Adrenal gland (tissue), 12 donors: Measurements from ENCODE around the gene ALKAL2. TPM values are rescaled to one million over a fixed set of nuclear protein-coding genes. Genes with fewer than 3 reads are reported as not detected.

ENCODE experiments used
- DNase-seq, 7 donors: peaks; one replicate each; pipeline ENCODE4 v3.0.0-alpha.2; 2019 to 2020
- H3K27ac ChIP-seq, 5 donors: fragments of 200-600 bp; sonication (generic) in 4 of 5; 1 replicate in 3 of 5; 2 replicates in 2 of 5; pipeline versions ENCODE4 v1.5.1 to v1.8.0; 2016 to 2020; ENCODE audit warnings: mild to moderate bottlenecking in 1 of 5
- H3K27me3 ChIP-seq: fragments of 200-600 bp; 2 replicates; pipeline ENCODE4 v1.8.0; 2021
- H3K36me3 ChIP-seq, 2 donors: fragments of 200-600 bp; replicated peaks in 1 of 2; 1 replicate in 1 of 2; 2 replicates in 1 of 2; pipeline versions ENCODE4 v1.5.1 to v1.8.0; 2018 to 2022
- H3K4me1 ChIP-seq, 2 donors: fragments of 200-600 bp; replicated peaks in 1 of 2; 1 replicate in 1 of 2; 2 replicates in 1 of 2; pipeline versions ENCODE4 v1.5.1 to v1.8.0; 2018 to 2021
- H3K4me3 ChIP-seq, 4 donors: fragments of 200-600 bp; sonication (generic) in 3 of 4; one replicate each; pipeline ENCODE4 v1.5.1; 2016 to 2018
- H3K9me3 ChIP-seq, 3 donors: fragments of 200-600 bp; sonication (generic) in 1 of 3; replicated peaks in 1 of 3; 1 replicate in 2 of 3; 2 replicates in 1 of 3; pipeline versions ENCODE4 v1.5.1 to v1.8.0; 2016 to 2021
- POLR2A ChIP-seq, 2 donors: fragments of 450-650 bp; IDR thresholded peaks; one replicate each; pipeline ENCODE4 v1.6.1; 2017; ENCODE audit warnings: antibody characterized with exemption in 2 of 2, mild to moderate bottlenecking in 2 of 2, moderate library complexity in 1 of 2
- WGBS, 4 donors: extraction: QIAGEN DNeasy Blood & Tissue Kit in 2 of 4; methylation state at CpG; one replicate each; pipeline versions ENCODE4 v1.1.5 to v1.1.7; 2013 to 2017; 5-methylcytosine and 5-hydroxymethylcytosine counted together
- intact Hi-C, 2 donors: fragments of 100-400 bp; cut with DNase I; formaldehyde crosslinking; loops; one replicate each; pipeline versions ENCODE4 v1.14.1 to v1.15.0; 2022 to 2023
- polyA plus RNA-seq, 3 donors: library from polyadenylated mRNA; stranded (reverse); fragments of 200-250 nt in 2 of 3; fragments of 350-450 nt in 1 of 3; fragmentation: Illumina TruSeq in 1 of 3; extraction: RNeasy Lipid Tissue Mini Kit (QIAGEN cat#74804) in 1 of 3; gene quantifications; one replicate each; pipeline ENCODE4 v1.2.3, GENCODE V29; 2013 to 2014
- total RNA-seq, 9 donors: library from RNA; depleted of rRNA in 4 of 9; stranded (reverse); fragments of >200 nt in 4 of 9; fragments of 120-200 nt in 1 of 9; fragmentation: NEBNext Ultra II Directional in 1 of 9; extraction: Animal tissue kit (Norgen Biotek cat#: 25700) in 1 of 9; gene quantifications; one replicate each; pipeline versions ENCODE4 v1.1.0 to v1.2.4, GENCODE V29; 2013 to 2023
- TF ChIP-seq, protein P1 (sequence below), 6 experiments: fragments of 450-650 bp in 4 of 6; fragments of 200-600 bp in 2 of 6; sonication (generic) in 1 of 6; IDR thresholded peaks; 1 replicate in 5 of 6; 2 replicates in 1 of 6; pipeline versions ENCODE4 v1.5.1 to v1.8.0; 2016 to 2021; ENCODE audit warnings: antibody characterized with exemption in 6 of 6, mild to moderate bottlenecking in 2 of 6, moderate library complexity in 1 of 6
- donor health status: healthy with polysubstance abuse.
- donor health status: Bipolar disorder and iron deficiency.
- donor health status: DM: yes; HTN: yes; CAD: no.
- donor health status: DM: no; HTN: no; CAD: no.
- donor health status: DM: no; HTN: no; CAD: no.
- donor health status: DM: yes; HTN: yes; CAD: no.

Gene ALKAL2
- total and polyA plus RNA-seq, 12 donors: 40.3 to 316 (median 141) TPM

DNA sequence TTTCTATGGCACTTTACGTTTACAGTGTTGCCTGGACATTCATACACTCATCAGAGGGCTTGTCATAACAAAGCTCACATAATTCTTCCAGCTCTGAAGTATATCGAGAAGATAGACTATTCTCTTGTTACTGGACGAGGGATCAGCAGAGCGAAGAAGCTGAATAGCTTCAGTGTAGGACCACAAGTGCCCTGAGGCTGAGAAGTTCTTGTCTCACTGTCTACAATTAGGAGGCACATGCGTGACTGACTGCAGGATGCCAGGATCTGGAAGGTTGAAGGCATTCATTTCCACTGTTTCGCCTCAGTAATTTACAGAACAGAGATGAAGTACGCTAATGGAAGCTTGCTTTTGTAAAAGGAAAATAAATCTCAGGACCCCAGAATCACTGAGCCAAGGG, 33.6 kb downstream of the ALKAL2 start:
- TF ChIP-seq POLR2A (IDR thresholded peaks at IDR 0.05): no peak
- TF ChIP-seq, protein P1, sequence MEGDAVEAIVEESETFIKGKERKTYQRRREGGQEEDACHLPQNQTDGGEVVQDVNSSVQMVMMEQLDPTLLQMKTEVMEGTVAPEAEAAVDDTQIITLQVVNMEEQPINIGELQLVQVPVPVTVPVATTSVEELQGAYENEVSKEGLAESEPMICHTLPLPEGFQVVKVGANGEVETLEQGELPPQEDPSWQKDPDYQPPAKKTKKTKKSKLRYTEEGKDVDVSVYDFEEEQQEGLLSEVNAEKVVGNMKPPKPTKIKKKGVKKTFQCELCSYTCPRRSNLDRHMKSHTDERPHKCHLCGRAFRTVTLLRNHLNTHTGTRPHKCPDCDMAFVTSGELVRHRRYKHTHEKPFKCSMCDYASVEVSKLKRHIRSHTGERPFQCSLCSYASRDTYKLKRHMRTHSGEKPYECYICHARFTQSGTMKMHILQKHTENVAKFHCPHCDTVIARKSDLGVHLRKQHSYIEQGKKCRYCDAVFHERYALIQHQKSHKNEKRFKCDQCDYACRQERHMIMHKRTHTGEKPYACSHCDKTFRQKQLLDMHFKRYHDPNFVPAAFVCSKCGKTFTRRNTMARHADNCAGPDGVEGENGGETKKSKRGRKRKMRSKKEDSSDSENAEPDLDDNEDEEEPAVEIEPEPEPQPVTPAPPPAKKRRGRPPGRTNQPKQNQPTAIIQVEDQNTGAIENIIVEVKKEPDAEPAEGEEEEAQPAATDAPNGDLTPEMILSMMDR (IDR thresholded peaks at IDR 0.05): no peak

DNA sequence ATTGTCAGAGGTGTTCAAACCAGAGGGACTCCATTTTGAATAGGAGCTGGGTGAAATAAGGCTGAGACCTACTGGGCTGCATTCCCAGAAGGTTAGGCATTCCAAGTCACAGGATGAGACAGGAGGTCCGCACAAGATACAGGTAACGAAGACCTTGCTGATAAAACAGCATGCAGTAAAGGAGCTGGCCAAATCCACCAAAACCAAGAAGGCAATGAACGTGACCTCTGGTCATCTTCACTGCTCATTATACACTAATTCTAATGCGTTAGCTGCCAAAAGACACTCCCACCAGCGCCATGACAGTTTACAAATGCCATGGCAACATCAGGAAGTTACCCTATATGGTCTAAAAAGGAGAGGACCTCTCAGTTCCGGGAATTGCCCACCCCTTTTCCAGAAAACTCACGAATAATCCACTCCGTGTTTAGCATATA, 34.7 kb downstream of the ALKAL2 start:
- 80 to 87% (median 82%) methylated on average over 8 of the region's 8 CpGs for WGBS, 4 donors

More for the DNA sequence above, 33.6 kb downstream of the ALKAL2 start:
- Histone ChIP-seq H3K4me3 (no peak overlapping the region), H3K27ac (peak overlapping the region in 3 of 5 donors; percentile 4 to 48 (median 30)), H3K36me3 (no peaks in the 10 kb centered on the region), H3K27me3 (no peaks in the 10 kb centered on the region), H3K4me1 (peaks cover 0 to 9% of the 10 kb centered on the region in 2 donors), H3K9me3 (peaks cover 0 to 4% (median 0%) of the 10 kb centered on the region in 3 donors)
- intact Hi-C loops: no loop called here
- WGBS, 4 donors: 84 to 88% (median 86%) methylated on average over 7 of the region's 7 CpGs
- no peak for DNase-seq

DNA sequence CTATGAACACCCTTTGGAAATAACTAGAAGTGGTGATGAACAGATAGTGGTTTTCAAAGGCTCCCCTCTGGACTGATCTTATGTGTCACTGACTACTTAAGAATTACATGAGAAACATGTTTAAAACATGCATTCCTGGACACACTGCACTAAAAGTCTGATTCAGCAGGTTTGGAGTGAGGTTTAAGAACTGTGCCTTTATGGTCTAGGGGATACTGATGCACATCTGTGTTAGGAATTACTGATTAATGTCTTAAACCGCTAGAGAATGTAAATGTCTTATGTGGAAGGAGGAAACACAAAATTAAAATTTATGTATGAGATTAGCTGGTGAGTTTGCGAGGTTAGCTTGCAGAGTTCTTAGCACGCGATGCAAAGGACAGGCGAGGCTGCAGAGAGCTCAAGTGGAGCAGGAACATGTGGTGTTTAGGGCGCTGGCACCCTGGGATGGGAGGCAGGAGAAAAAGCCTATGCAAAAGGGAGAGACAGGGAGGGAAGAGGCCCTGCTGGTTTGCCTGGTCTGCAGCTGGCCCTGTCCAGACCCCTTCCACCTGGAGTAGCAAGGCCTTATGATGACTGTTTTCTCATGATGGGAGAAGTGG, 35.8 kb downstream of the ALKAL2 start:
- no peak for TF ChIP-seq POLR2A (IDR thresholded peaks at IDR 0.05)
- TF ChIP-seq, protein P1 (IDR thresholded peaks at IDR 0.05): no peak
- H3K4me3 ChIP-seq: no peak overlapping the region
- H3K9me3 ChIP-seq: no peaks in the 10 kb centered on the region
- H3K4me1 ChIP-seq: peaks cover 0 to 9% of the 10 kb centered on the region in 2 donors
- no peak overlapping the region for H3K27ac ChIP-seq
- no peaks in the 10 kb centered on the region for H3K27me3 ChIP-seq
- DNase-seq: no peak
- WGBS, 4 donors: 91 to 96% (median 94%) methylated on average over 6 of the region's 6 CpGs
- intact Hi-C loops: no loop called here
- H3K36me3 ChIP-seq: peaks cover 0 to 4% of the 10 kb centered on the region in 2 donors

More for the DNA sequence above, 34.7 kb downstream of the ALKAL2 start:
- intact Hi-C loops: no loop called here
- TF ChIP-seq, protein P1 (IDR thresholded peaks at IDR 0.05): no peak
- TF ChIP-seq POLR2A (IDR thresholded peaks at IDR 0.05): no peak
- Histone ChIP-seq H3K27ac (no peak overlapping the region), H3K9me3 (peaks cover 0 to 4% (median 0%) of the 10 kb centered on the region in 3 donors), H3K36me3 (no peaks in the 10 kb centered on the region), H3K27me3 (no peaks in the 10 kb centered on the region), H3K4me1 (peaks cover 0 to 9% of the 10 kb centered on the region in 2 donors), H3K4me3 (no peak overlapping the region)
- DNase-seq: no peak

GRCh38 chr2:249538-250042, 38.3 kb downstream of the ALKAL2 start:
- no peaks in the 10 kb centered on the region for H3K9me3 ChIP-seq
- intact Hi-C loops: loop anchor here in 1 of 2 donors (10.0 kb wide), 1 partner anchor 45 kb away; no protein-coding TSS in a partner anchor
- DNase-seq: no peak
- H3K4me1 ChIP-seq: no peaks in the 10 kb centered on the region
- peaks cover 0 to 10% of the 10 kb centered on the region in 2 donors for H3K36me3 ChIP-seq
- no peak overlapping the region for H3K4me3 ChIP-seq
- no peak for TF ChIP-seq POLR2A (IDR thresholded peaks at IDR 0.05)
- TF ChIP-seq, protein P1 (IDR thresholded peaks at IDR 0.05): no peak
- 93 to 95% (median 93%) methylated on average over 15 of the region's 15 CpGs for WGBS, 4 donors
- no peaks in the 10 kb centered on the region for H3K27me3 ChIP-seq
- H3K27ac ChIP-seq: no peak overlapping the region
